Liver (tissue), 9 donors: ENCODE data around the gene STARD3. TPM values are rescaled to one million over a fixed set of nuclear protein-coding genes. Genes with fewer than 3 reads are reported as not detected.

Experiments
- DNase-seq: peaks from one replicate; pipeline ENCODE4 v3.0.0-alpha.2; 2017; ENCODE audit warnings: low spot score
- H3K27ac ChIP-seq, 2 donors: one replicate each; pipeline ENCODE4 v1.7.0; 2013; ENCODE audit warnings: inconsistent platforms in 2 of 2, low read length in 2 of 2, control low read depth in 1 of 2, low read depth in 1 of 2, mild to moderate bottlenecking in 1 of 2
- H3K27me3 ChIP-seq, 4 donors: one replicate each; pipeline versions ENCODE4 v1.6.1 to v1.7.0; 2013; ENCODE audit warnings: low read length in 3 of 4, inconsistent platforms in 1 of 4, mild to moderate bottlenecking in 1 of 4, moderate library complexity in 1 of 4; ENCODE audit not compliant: control insufficient read depth in 4 of 4, insufficient read depth in 4 of 4
- H3K36me3 ChIP-seq, 4 donors: one replicate each; pipeline versions ENCODE4 v1.6.1 to v1.7.0; 2013; ENCODE audit warnings: low read length in 3 of 4, mild to moderate bottlenecking in 3 of 4, low read depth in 1 of 4, moderate library complexity in 1 of 4; ENCODE audit not compliant: control insufficient read depth in 4 of 4, insufficient read depth in 3 of 4
- H3K4me1 ChIP-seq, 4 donors: one replicate each; pipeline versions ENCODE4 v1.6.1 to v1.7.0; 2013; ENCODE audit warnings: low read length in 3 of 4, mild to moderate bottlenecking in 3 of 4, moderate library complexity in 1 of 4; ENCODE audit not compliant: control insufficient read depth in 4 of 4, insufficient read depth in 4 of 4
- H3K4me3 ChIP-seq, 3 donors: one replicate each; pipeline versions ENCODE4 v1.6.1 to v1.7.0; 2013; ENCODE audit warnings: low read length in 3 of 3, control low read depth in 1 of 3, low read depth in 1 of 3, mild to moderate bottlenecking in 1 of 3
- H3K9ac ChIP-seq, 2 donors: one replicate each; pipeline ENCODE4 v1.7.0; 2013; ENCODE audit warnings: low read length in 2 of 2, mild to moderate bottlenecking in 2 of 2, moderate library complexity in 2 of 2, control low read depth in 1 of 2, low read depth in 1 of 2
- H3K9me3 ChIP-seq, 4 donors: one replicate each; pipeline versions ENCODE4 v1.6.1 to v1.7.0; 2013; ENCODE audit warnings: low read length in 3 of 4; ENCODE audit not compliant: control insufficient read depth in 4 of 4
- CTCF ChIP-seq: fragments of 150-350 bp; IDR thresholded peaks from 2 replicates; pipeline ENCODE4 v1.5.1; 2017; ENCODE audit warnings: improper control_type of control experiment, low read depth, low read length; ENCODE audit not compliant: missing input control
- EGR1 ChIP-seq, 2 donors: IDR thresholded peaks; 2 replicates each; pipeline ENCODE4 v1.6.1; 2016 to 2018; ENCODE audit warnings: antibody characterized with exemption in 2 of 2, low read depth in 2 of 2
- FOXA1 ChIP-seq: IDR thresholded peaks from 2 replicates; pipeline ENCODE4 v1.6.1; 2016; ENCODE audit warnings: antibody characterized with exemption
- FOXA2 ChIP-seq: IDR thresholded peaks from 2 replicates; pipeline ENCODE4 v1.6.1; 2016; ENCODE audit warnings: antibody characterized with exemption
- GABPA ChIP-seq, 2 donors: IDR thresholded peaks in 1 of 2; conservative IDR thresholded peaks in 1 of 2; 2 replicates each; pipeline ENCODE4 v1.6.1; 2016; ENCODE audit warnings: antibody characterized with exemption in 2 of 2, mild to moderate bottlenecking in 1 of 2, moderate library complexity in 1 of 2
- HNF4A ChIP-seq, 2 donors: conservative IDR thresholded peaks; 2 replicates each; pipeline ENCODE4 v1.6.1; 2016; ENCODE audit warnings: antibody characterized with exemption in 2 of 2, mild to moderate bottlenecking in 2 of 2
- JUND ChIP-seq, 2 donors: IDR thresholded peaks; 2 replicates each; pipeline ENCODE4 v1.6.1; 2016; ENCODE audit warnings: antibody characterized with exemption in 2 of 2
- MAX ChIP-seq: IDR thresholded peaks from 2 replicates; pipeline ENCODE4 v1.6.1; 2016; ENCODE audit warnings: antibody characterized with exemption
- NR2F2 ChIP-seq: IDR thresholded peaks from 2 replicates; pipeline ENCODE4 v1.6.1; 2016; ENCODE audit warnings: antibody characterized with exemption
- RAD21 ChIP-seq, 2 donors: IDR thresholded peaks; 2 replicates each; pipeline ENCODE4 v1.6.1; 2016; ENCODE audit warnings: antibody characterized with exemption in 2 of 2, mild to moderate bottlenecking in 2 of 2
- REST ChIP-seq: IDR thresholded peaks from 2 replicates; pipeline ENCODE4 v1.6.1; 2016; ENCODE audit warnings: antibody characterized with exemption, mild to moderate bottlenecking
- SP1 ChIP-seq: IDR thresholded peaks from 2 replicates; pipeline ENCODE4 v1.6.1; 2018; ENCODE audit warnings: antibody characterized with exemption, mild to moderate bottlenecking
- TAF1 ChIP-seq: conservative IDR thresholded peaks from 2 replicates; pipeline ENCODE4 v1.6.1; 2016; ENCODE audit warnings: antibody characterized with exemption, mild to moderate bottlenecking
- YY1 ChIP-seq: IDR thresholded peaks from 2 replicates; pipeline ENCODE4 v1.6.1; 2016; ENCODE audit warnings: antibody characterized with exemption, mild to moderate bottlenecking
- ZBTB33 ChIP-seq: IDR thresholded peaks from 2 replicates; pipeline ENCODE4 v1.6.1; 2016; ENCODE audit warnings: antibody characterized with exemption
- WGBS: extraction: QIAGEN DNeasy Blood & Tissue Kit; methylation state at CpG from one replicate; pipeline ENCODE4 v1.1.7; 2013; 5-methylcytosine and 5-hydroxymethylcytosine counted together
- polyA plus RNA-seq, 2 donors: library from polyadenylated mRNA; stranded (reverse) in 1 of 2; unstranded in 1 of 2; fragments of 200-250 nt in 1 of 2; fragments of >200 nt in 1 of 2; fragmentation: Nextera tagmentation in 1 of 2; extraction: Ambion mirVana in 1 of 2; gene quantifications; one replicate each; pipeline versions ENCODE4 v1.2.1 to v1.2.3, GENCODE V29; 2013 to 2015
- total RNA-seq, 2 donors: library from RNA; depleted of rRNA; stranded (reverse); fragments of >200 nt; gene quantifications; one replicate each; pipeline ENCODE4 v1.2.3, GENCODE V29; 2014
- donor health status: healthy.
- donor health status: healthy.
- donor health status: healthy.
- donor health status: healthy.
- donor health status: healthy.

Gene STARD3
- total and polyA plus RNA-seq, 4 donors: 15.0 to 34.0 (median 23.2) TPM

GRCh38 chr17:39607851-39608130 lies 29.2 kb upstream of the STARD3 start, which contains the start of gene NEUROD2:
TSS of gene NEUROD2 (minus strand) at chr17:39607920. CDS start at chr17:39606599, 1,321 bp downstream.
- H3K4me3 ChIP-seq: no peak within 1 kb of the TSS
- H3K9me3 ChIP-seq: no peaks in the 10 kb centered on the region
- no peak for DNase-seq
- TF ChIP-seq GABPA (IDR thresholded peaks at IDR 0.05 in 1 of 2, conservative IDR thresholded peaks at IDR 0.05 in 1 of 2): no peak
- TF ChIP-seq EGR1 (IDR thresholded peaks at IDR 0.05; ENCODE audit: low read depth in 2 of 2): no peak
- no peak for TF ChIP-seq SP1
- TF ChIP-seq FOXA2: no peak
- no peak for TF ChIP-seq FOXA1
- no peak for TF ChIP-seq CTCF
- no peak for TF ChIP-seq REST
- TF ChIP-seq RAD21 (IDR thresholded peaks at IDR 0.05): no peak
- no peak for TF ChIP-seq HNF4A (conservative IDR thresholded peaks at IDR 0.05)
- TF ChIP-seq ZBTB33: no peak
- TF ChIP-seq YY1: no peak
- no peak for TF ChIP-seq MAX
- TF ChIP-seq NR2F2: no peak
- TF ChIP-seq JUND (IDR thresholded peaks at IDR 0.05): no peak
- no peak for TF ChIP-seq TAF1
- peaks cover 9 to 20% (median 15%) of the 10 kb centered on the region in 4 donors for H3K4me1 ChIP-seq
- H3K9ac ChIP-seq: no peak within 1 kb of the TSS
- H3K27ac ChIP-seq: no peak within 1 kb of the TSS
- no peaks in the 10 kb centered on the region for H3K36me3 ChIP-seq
- 8% methylated on average over 20 of the region's 20 CpGs for WGBS
- H3K27me3 ChIP-seq: peaks cover 2 to 12% (median 7%) of the 10 kb centered on the region in 4 donors

GRCh38 chr17:39608142-39608981 lies 28.6 kb upstream of the STARD3 start:
- no peak overlapping the region for H3K4me3 ChIP-seq
- H3K27ac ChIP-seq: no peak overlapping the region
- no peak for TF ChIP-seq JUND (IDR thresholded peaks at IDR 0.05)
- no peaks in the 10 kb centered on the region for H3K36me3 ChIP-seq
- no peaks in the 10 kb centered on the region for H3K9me3 ChIP-seq
- peaks cover 9 to 20% (median 15%) of the 10 kb centered on the region in 4 donors for H3K4me1 ChIP-seq
- no peak for DNase-seq
- WGBS: 20% methylated on average over 15 of the region's 15 CpGs
- H3K9ac ChIP-seq: no peak overlapping the region
- H3K27me3 ChIP-seq: peaks cover 0 to 12% (median 6%) of the 10 kb centered on the region in 4 donors
